Ovary (tissue), 3 donors: ENCODE measurements around the gene DIAPH3.

Experiments
- POLR2A ChIP-seq: fragments of 450-650 bp; IDR thresholded peaks from one replicate; pipeline ENCODE4 v1.6.1; 2017; ENCODE audit warnings: antibody characterized with exemption, mild to moderate bottlenecking, moderate library complexity
- TF ChIP-seq, protein P1 (sequence below), 3 donors: fragments of 450-650 bp in 2 of 3; fragments of 200-600 bp in 1 of 3; IDR thresholded peaks; one replicate each; pipeline versions ENCODE4 v1.5.1 to v1.8.0; 2016 to 2022; ENCODE audit warnings: antibody characterized with exemption in 3 of 3, mild to moderate bottlenecking in 1 of 3
- donor health status: DM: no; HTN: no; CAD: no.

DNA sequence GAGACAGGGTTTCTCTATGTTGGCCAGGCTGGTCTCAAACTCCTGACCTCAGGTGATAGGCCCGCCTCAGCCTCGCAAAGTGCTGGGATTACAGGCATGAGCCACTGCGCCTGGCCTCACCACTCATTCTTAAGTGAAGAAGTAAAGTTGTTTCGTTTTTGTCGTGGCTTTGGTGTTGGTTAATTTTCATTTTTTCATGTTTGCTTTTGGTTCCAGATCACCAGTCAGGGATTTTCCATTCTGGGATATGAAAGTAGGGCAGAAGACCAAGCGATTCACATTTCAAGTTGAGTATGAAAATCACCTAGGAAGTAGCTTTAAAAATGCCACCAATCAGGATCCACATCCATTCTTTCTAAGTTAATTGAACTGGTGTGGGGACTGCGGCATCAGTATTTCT, 289.9 kb downstream of the DIAPH3 start:
- TF ChIP-seq, protein P1, sequence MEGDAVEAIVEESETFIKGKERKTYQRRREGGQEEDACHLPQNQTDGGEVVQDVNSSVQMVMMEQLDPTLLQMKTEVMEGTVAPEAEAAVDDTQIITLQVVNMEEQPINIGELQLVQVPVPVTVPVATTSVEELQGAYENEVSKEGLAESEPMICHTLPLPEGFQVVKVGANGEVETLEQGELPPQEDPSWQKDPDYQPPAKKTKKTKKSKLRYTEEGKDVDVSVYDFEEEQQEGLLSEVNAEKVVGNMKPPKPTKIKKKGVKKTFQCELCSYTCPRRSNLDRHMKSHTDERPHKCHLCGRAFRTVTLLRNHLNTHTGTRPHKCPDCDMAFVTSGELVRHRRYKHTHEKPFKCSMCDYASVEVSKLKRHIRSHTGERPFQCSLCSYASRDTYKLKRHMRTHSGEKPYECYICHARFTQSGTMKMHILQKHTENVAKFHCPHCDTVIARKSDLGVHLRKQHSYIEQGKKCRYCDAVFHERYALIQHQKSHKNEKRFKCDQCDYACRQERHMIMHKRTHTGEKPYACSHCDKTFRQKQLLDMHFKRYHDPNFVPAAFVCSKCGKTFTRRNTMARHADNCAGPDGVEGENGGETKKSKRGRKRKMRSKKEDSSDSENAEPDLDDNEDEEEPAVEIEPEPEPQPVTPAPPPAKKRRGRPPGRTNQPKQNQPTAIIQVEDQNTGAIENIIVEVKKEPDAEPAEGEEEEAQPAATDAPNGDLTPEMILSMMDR (IDR thresholded peaks at IDR 0.05), result no peak
- TF ChIP-seq POLR2A, result no peak
